Keratinocyte (primary cell): ENCODE measurements around the gene PCDH9. TPM values are rescaled to one million over a fixed set of nuclear protein-coding genes. Genes with fewer than 3 reads are reported as not detected.

ENCODE experiments used
- DNase-seq: peaks from one replicate; pipeline ENCODE4 v3.0.0-alpha.2; 2011; ENCODE audit warnings: low read depth, missing footprints, low spot score
- FAIRE-seq: peaks from 2 replicates; lab custom pipeline; 2011; peaks lifted over from hg19 to GRCh38; lab: Jason Lieb, UNC
- H2AFZ ChIP-seq: 2 replicates; pipeline ENCODE4 v1.6.0; 2012; ENCODE audit warnings: low read length, control low read depth, inconsistent platforms; ENCODE audit not compliant: control insufficient read depth
- H3K27ac ChIP-seq: 2 replicates; pipeline ENCODE4 v1.5.1; 2011; ENCODE audit warnings: low read length; ENCODE audit not compliant: control insufficient read depth, insufficient read depth
- H3K27me3 ChIP-seq: 3 replicates; pipeline ENCODE4 v1.6.0; 2011; ENCODE audit warnings: low read length; ENCODE audit not compliant: control insufficient read depth, insufficient read depth; ENCODE audit errors: extremely low read depth
- H3K36me3 ChIP-seq, 2 experiments: 2 replicates in 1 of 2; 3 replicates in 1 of 2; pipeline ENCODE4 v1.5.1; 2011; ENCODE audit warnings: low read length in 2 of 2, mild to moderate bottlenecking in 1 of 2; ENCODE audit not compliant: control insufficient read depth in 2 of 2, insufficient read depth in 2 of 2; ENCODE audit errors: extremely low read depth in 1 of 2
- H3K4me1 ChIP-seq: 3 replicates; pipeline ENCODE4 v1.5.1; 2011; ENCODE audit warnings: low read length; ENCODE audit not compliant: control insufficient read depth, insufficient read depth; ENCODE audit errors: extremely low read depth
- H3K4me2 ChIP-seq: 3 replicates; pipeline ENCODE4 v1.6.0; 2011; ENCODE audit warnings: low read depth, low read length; ENCODE audit not compliant: control insufficient read depth, insufficient read depth; ENCODE audit errors: extremely low read depth
- H3K4me3 ChIP-seq, 3 experiments: fragments of 200-600 bp in 1 of 3; sonication (generic) in 1 of 3; 2 replicates in 2 of 3; 3 replicates in 1 of 3; pipeline ENCODE4 v1.5.1; 2011 to 2016; ENCODE audit warnings: low read length in 3 of 3, mild to moderate bottlenecking in 3 of 3, control low read depth in 2 of 3, inconsistent platforms in 1 of 3, low read depth in 1 of 3, mixed read lengths in 1 of 3, mixed run types in 1 of 3, moderate library complexity in 1 of 3; ENCODE audit not compliant: control insufficient read depth in 2 of 3, insufficient read depth in 2 of 3; ENCODE audit errors: extremely low read depth in 1 of 3
- H3K79me2 ChIP-seq: 2 replicates; pipeline ENCODE4 v1.6.0; 2012; ENCODE audit warnings: low read length; ENCODE audit not compliant: control insufficient read depth, insufficient read depth
- H3K9ac ChIP-seq: 3 replicates; pipeline ENCODE4 v1.6.0; 2011; ENCODE audit warnings: low read length; ENCODE audit not compliant: control insufficient read depth, insufficient read depth; ENCODE audit errors: extremely low read depth
- H3K9me1 ChIP-seq: 3 replicates; pipeline ENCODE4 v1.6.0; 2011; ENCODE audit warnings: low read length; ENCODE audit not compliant: control insufficient read depth, insufficient read depth; ENCODE audit errors: extremely low read depth
- H3K9me3 ChIP-seq: 2 replicates; pipeline ENCODE4 v1.5.1; 2012; ENCODE audit warnings: low read depth, low read length; ENCODE audit not compliant: control insufficient read depth
- H4K20me1 ChIP-seq: 3 replicates; pipeline ENCODE4 v1.6.0; 2011; ENCODE audit warnings: low read length; ENCODE audit not compliant: control insufficient read depth, insufficient read depth; ENCODE audit errors: extremely low read depth
- EZH2 ChIP-seq: IDR thresholded peaks from one replicate; pipeline ENCODE4 v1.6.1; 2012; ENCODE audit warnings: inconsistent platforms, mild to moderate bottlenecking, low read length, moderate library complexity
- dilution Hi-C: fragments of 300-500 bp; cut with MboI; formaldehyde crosslinking; loops from one replicate; pipeline ENCODE4 v1.7.0; 2020; ENCODE audit warnings: low sequenced_read_pairs; ENCODE audit not compliant: extremely low pct_ligation_motif_present
- polyA plus RNA-seq, 5 experiments: library from polyadenylated mRNA; depleted of rRNA in 3 of 5; stranded (reverse) in 3 of 5; stranded (forward) in 1 of 5; unstranded in 1 of 5; fragments of >200 nt; gene quantifications; 1 replicate in 1 of 5; 2 replicates in 3 of 5; 3 replicates in 1 of 5; pipeline versions ENCODE4 v1.2.1 to v1.2.3, GENCODE V29; 2011 to 2012; ENCODE audit warnings: missing spikeins in 2 of 5, low read depth in 1 of 5, low replicate concordance in 1 of 5
- TF ChIP-seq, protein P1 (sequence below), 3 experiments: IDR thresholded peaks in 1 of 3; conservative IDR thresholded peaks in 1 of 3; optimal IDR thresholded peaks in 1 of 3; 2 replicates in 2 of 3; 3 replicates in 1 of 3; pipeline versions ENCODE3 to v1.5.1; 2011; ENCODE audit warnings: low read length in 3 of 3, mild to moderate bottlenecking in 3 of 3, moderate library complexity in 2 of 3, control low read depth in 1 of 3, inconsistent platforms in 1 of 3; ENCODE audit not compliant: insufficient read depth in 2 of 3; ENCODE audit errors: extremely low read depth in 1 of 3

PCDH9 gene
- polyA plus RNA-seq, 1 donor (not counting 4 experiments of a cell fraction or from before 2014, with no cell fraction given): 0.21 TPM

- TF ChIP-seq EZH2: no peak
- TF ChIP-seq, protein P1, sequence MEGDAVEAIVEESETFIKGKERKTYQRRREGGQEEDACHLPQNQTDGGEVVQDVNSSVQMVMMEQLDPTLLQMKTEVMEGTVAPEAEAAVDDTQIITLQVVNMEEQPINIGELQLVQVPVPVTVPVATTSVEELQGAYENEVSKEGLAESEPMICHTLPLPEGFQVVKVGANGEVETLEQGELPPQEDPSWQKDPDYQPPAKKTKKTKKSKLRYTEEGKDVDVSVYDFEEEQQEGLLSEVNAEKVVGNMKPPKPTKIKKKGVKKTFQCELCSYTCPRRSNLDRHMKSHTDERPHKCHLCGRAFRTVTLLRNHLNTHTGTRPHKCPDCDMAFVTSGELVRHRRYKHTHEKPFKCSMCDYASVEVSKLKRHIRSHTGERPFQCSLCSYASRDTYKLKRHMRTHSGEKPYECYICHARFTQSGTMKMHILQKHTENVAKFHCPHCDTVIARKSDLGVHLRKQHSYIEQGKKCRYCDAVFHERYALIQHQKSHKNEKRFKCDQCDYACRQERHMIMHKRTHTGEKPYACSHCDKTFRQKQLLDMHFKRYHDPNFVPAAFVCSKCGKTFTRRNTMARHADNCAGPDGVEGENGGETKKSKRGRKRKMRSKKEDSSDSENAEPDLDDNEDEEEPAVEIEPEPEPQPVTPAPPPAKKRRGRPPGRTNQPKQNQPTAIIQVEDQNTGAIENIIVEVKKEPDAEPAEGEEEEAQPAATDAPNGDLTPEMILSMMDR (optimal IDR thresholded peaks at IDR 0.05 in 1 of 3, IDR thresholded peaks at IDR 0.05 in 1 of 3, conservative IDR thresholded peaks at IDR 0.05 in 1 of 3; ENCODE audit: extremely low read depth in 1 of 3, insufficient read depth in 2 of 3, low read length in 3 of 3): no peak
- FAIRE-seq (no peak), DNase-seq (no peak)
- dilution Hi-C loops: no loop called here
- Histone ChIP-seq H3K79me2 (no peaks in the 10 kb centered on the region), H3K27ac (no peak overlapping the region), H3K27me3 (no peaks in the 10 kb centered on the region), H2AFZ (no peak overlapping the region), H4K20me1 (no peaks in the 10 kb centered on the region), H3K4me1 (no peaks in the 10 kb centered on the region), H3K9ac (no peak overlapping the region), H3K36me3 (no peaks in the 10 kb centered on the region), H3K9me3 (no peaks in the 10 kb centered on the region), H3K4me2 (no peak overlapping the region), H3K4me3 (no peak overlapping the region), H3K9me1 (no peaks in the 10 kb centered on the region)
These were observed 906.3 kb downstream of the PCDH9 start for GRCh38 chr13:66323745-66324347.

DNA sequence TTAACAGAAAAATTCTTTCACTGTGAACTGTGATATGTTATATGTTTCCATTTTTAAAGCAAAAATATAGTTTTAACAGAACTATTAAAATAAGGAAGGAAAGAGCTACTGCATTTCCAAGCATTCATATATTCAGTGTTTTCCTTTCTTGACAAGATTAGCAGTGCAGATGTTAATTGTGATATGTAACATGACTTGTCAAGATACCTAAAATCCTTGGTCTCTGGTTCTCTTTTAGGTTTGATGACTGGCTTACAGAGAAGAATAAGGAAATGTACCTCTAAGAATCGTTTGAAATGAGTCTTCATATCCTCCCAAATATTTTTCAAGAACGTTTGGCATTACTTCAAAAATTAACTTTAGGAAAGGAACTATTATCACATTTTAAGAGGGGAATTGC is 907.2 kb downstream of the PCDH9 start:
- Histone ChIP-seq H4K20me1 (no peaks in the 10 kb centered on the region), H3K27ac (no peak overlapping the region), H3K27me3 (no peaks in the 10 kb centered on the region), H3K4me3 (no peak overlapping the region), H3K9me1 (no peaks in the 10 kb centered on the region), H2AFZ (no peak overlapping the region), H3K4me1 (no peaks in the 10 kb centered on the region), H3K9me3 (no peaks in the 10 kb centered on the region), H3K36me3 (no peaks in the 10 kb centered on the region), H3K4me2 (no peak overlapping the region), H3K9ac (no peak overlapping the region), H3K79me2 (no peaks in the 10 kb centered on the region)
- no peak for TF ChIP-seq EZH2
- TF ChIP-seq, protein P1 (optimal IDR thresholded peaks at IDR 0.05 in 1 of 3, IDR thresholded peaks at IDR 0.05 in 1 of 3, conservative IDR thresholded peaks at IDR 0.05 in 1 of 3; ENCODE audit: extremely low read depth in 1 of 3, insufficient read depth in 2 of 3, low read length in 3 of 3): no peak
- FAIRE-seq: no peak
- dilution Hi-C loops: no loop called here
- no peak for DNase-seq
